K562 (cell line): ENCODE data around the gene KLRK1. TPM values are rescaled to one million over a fixed set of nuclear protein-coding genes. Genes with fewer than 3 reads are reported as not detected.
"Not testable (repeated sequence)": the region's sequence is repeated elsewhere in the genome, so short reads cannot be mapped to it uniquely, and the experiment has no call there.

Experiments used
- ATAC-seq: fragments of 200-7000 bp; cut with Tn5 transposase; 3 replicates; pipeline ENCODE4 v1.9.1; 2020; ENCODE audit warnings: moderate library complexity
- BruUV-seq: library from RNA; stranded (reverse); fragments of 400-500 nt; replicated peaks from 2 replicates; lab custom pipeline; 2021; lab: Mats Ljungman, UMichigan
- CTCF ChIA-PET: fragments of 300-600 bp; formaldehyde crosslinking; extraction: SDS; loops from one replicate; lab custom pipeline; 2021; ENCODE audit warnings: low intra/inter-chr PET ratio; lab: Yijun Ruan, JAX
- POLR2A ChIA-PET: fragments of 300-600, 350-650 bp; sonication (Branson Sonifier 250); formaldehyde crosslinking; extraction: SDS; loops from one replicate; lab custom pipeline; 2021; ENCODE audit warnings: antibody characterized with exemption, inconsistent platforms; lab: Yijun Ruan, JAX
- DNase-seq, 4 experiments: peaks; one replicate each; pipeline versions ENCODE4 v3.0.0 to v3.0.0-alpha.2; 2011 to 2018; ENCODE audit warnings: low spot score in 3 of 4, mixed read lengths in 3 of 4; ENCODE audit errors: extremely low read depth in 1 of 4
- FAIRE-seq: peaks from 2 replicates; lab custom pipeline; 2011; peaks lifted over from hg19 to GRCh38; lab: Jason Lieb, UNC
- H2AFZ ChIP-seq: 2 replicates; pipeline ENCODE4 v1.6.0; 2011; ENCODE audit warnings: low read depth, low read length, control low read depth, inconsistent platforms
- H3K27ac ChIP-seq: fragments of 200-600 bp; 3 replicates; pipeline ENCODE4 v1.8.0; 2011; ENCODE audit warnings: low read depth, mild to moderate bottlenecking, control low read depth, inconsistent platforms, low read length, moderate library complexity, mixed read lengths; ENCODE audit errors: extremely low read depth
- H3K27me3 ChIP-seq, 2 experiments: fragments of 300-600 bp in 1 of 2; 2 replicates in 1 of 2; 3 replicates in 1 of 2; pipeline versions ENCODE4 v1.6.0 to v1.8.0; 2011; ENCODE audit warnings: inconsistent platforms in 2 of 2, low read length in 2 of 2, mild to moderate bottlenecking in 1 of 2, mixed read lengths in 1 of 2, moderate library complexity in 1 of 2; ENCODE audit not compliant: control insufficient read depth in 2 of 2, insufficient read depth in 2 of 2
- H3K36me3 ChIP-seq: fragments of 300-600 bp; 3 replicates; pipeline ENCODE4 v1.8.0; 2011; ENCODE audit warnings: mild to moderate bottlenecking, low read length, inconsistent platforms; ENCODE audit not compliant: control insufficient read depth, insufficient read depth
- H3K4me1 ChIP-seq, 2 experiments: fragments of 200-600 bp in 1 of 2; replicated peaks in 1 of 2; 2 replicates in 1 of 2; 3 replicates in 1 of 2; pipeline versions ENCODE4 v1.5.1 to v1.8.0; 2011; ENCODE audit warnings: inconsistent platforms in 2 of 2, low read length in 2 of 2, mild to moderate bottlenecking in 1 of 2, mixed read lengths in 1 of 2, moderate library complexity in 1 of 2; ENCODE audit not compliant: control insufficient read depth in 2 of 2, insufficient read depth in 2 of 2
- H3K4me2 ChIP-seq: 2 replicates; pipeline ENCODE4 v1.6.1; 2011; ENCODE audit warnings: low read length, control low read depth, inconsistent platforms, mixed read lengths; ENCODE audit not compliant: insufficient read depth
- H3K4me3 ChIP-seq: fragments of 200-600 bp; sonication (generic), shearing (Covaris generic); 2 replicates; pipeline ENCODE4 v1.5.1; 2016; ENCODE audit warnings: control low read depth, inconsistent platforms
- H3K79me2 ChIP-seq: fragments of 200-600 bp; 3 replicates; pipeline ENCODE4 v1.8.0; 2011; ENCODE audit warnings: low read length, inconsistent platforms; ENCODE audit not compliant: control insufficient read depth, insufficient read depth
- H3K9ac ChIP-seq, 2 experiments: 2 replicates each; pipeline versions ENCODE4 v1.6.0 to v1.6.1; 2011; ENCODE audit warnings: low read depth in 2 of 2, low read length in 2 of 2, control low read depth in 1 of 2, inconsistent platforms in 1 of 2, mild to moderate bottlenecking in 1 of 2, mixed read lengths in 1 of 2; ENCODE audit not compliant: insufficient read depth in 1 of 2
- H3K9me1 ChIP-seq: one replicate; pipeline ENCODE4 v1.6.0; 2011; ENCODE audit warnings: inconsistent platforms, mild to moderate bottlenecking, low read length, moderate library complexity; ENCODE audit not compliant: control insufficient read depth, insufficient read depth
- H3K9me3 ChIP-seq: replicated peaks from 2 replicates; pipeline ENCODE4 v1.5.1; 2011; ENCODE audit warnings: low read depth, low read length, inconsistent platforms; ENCODE audit not compliant: control insufficient read depth, insufficient read depth
- H4K20me1 ChIP-seq: replicated peaks from 2 replicates; pipeline ENCODE4 v1.6.1; 2011; ENCODE audit warnings: low read length, inconsistent platforms, mixed read lengths; ENCODE audit not compliant: control insufficient read depth, insufficient read depth
- ETS2 ChIP-seq: IDR thresholded peaks from 2 replicates; pipeline ENCODE4 v1.6.1; 2016; ENCODE audit warnings: borderline replicate concordance, missing genetic modification characterization, mild to moderate bottlenecking, moderate library complexity, missing compliant biosample characterization; ENCODE audit not compliant: poor library complexity, severe bottlenecking
- GMEB1 ChIP-seq: fragments of 250-450 bp; sonication (Bioruptor Pico); IDR thresholded peaks from 2 replicates; pipeline ENCODE4 v1.4.0; 2020; ENCODE audit warnings: mild to moderate bottlenecking
- HBP1 ChIP-seq: fragments of 450-650 bp; formaldehyde crosslinking; IDR thresholded peaks from 2 replicates; pipeline ENCODE4 v1.4.0; 2022; ENCODE audit warnings: missing genetic modification characterization
- HNRNPL ChIP-seq: fragments of 200-400 bp; formaldehyde crosslinking; IDR thresholded peaks from 2 replicates; pipeline ENCODE4 v1.6.1; 2017; ENCODE audit warnings: low read depth, mild to moderate bottlenecking, low read length
- ZNF12 ChIP-seq: sonication (generic); formaldehyde crosslinking; IDR thresholded peaks from 2 replicates; pipeline ENCODE4 v1.4.0; 2020; ENCODE audit warnings: mild to moderate bottlenecking, missing genetic modification reagents
- ZNF140 ChIP-seq: fragments of 250-450 bp; sonication (Bioruptor Pico); IDR thresholded peaks from 2 replicates; pipeline ENCODE4 v1.8.0; 2021; ENCODE audit warnings: moderate library complexity, mild to moderate bottlenecking, inconsistent platforms
- WGBS: fragments of 100-300 bp; shearing (Covaris generic); methylation state at CpG from one replicate; pipeline ENCODE4 v1.1.6; 2016; ENCODE audit warnings: low coverage, mixed read lengths; ENCODE audit not compliant: insufficient coverage; ENCODE audit errors: missing lambda C conversion rate; 5-methylcytosine and 5-hydroxymethylcytosine counted together
- in situ Hi-C: fragments of 300-500 bp; cut with MboI; formaldehyde crosslinking; loops from 4 replicates; pipeline ENCODE4 v1.15.0; 2018; ENCODE audit warnings: inconsistent platforms, mixed read lengths
- intact Hi-C: fragments of 100-400 bp; cut with micrococcal nuclease; formaldehyde crosslinking; loops from 2 replicates; pipeline ENCODE4 v1.14.2; 2022
- polyA plus RNA-seq, 8 experiments: library from polyadenylated mRNA; depleted of rRNA in 4 of 8; stranded (reverse) in 5 of 8; unstranded in 3 of 8; fragments of >200 nt; fragmentation: Nextera tagmentation in 2 of 8; fragmentation: Illumina TruSeq in 1 of 8; extraction: Ambion mirVana in 2 of 8; extraction: Trizol in 1 of 8; gene quantifications; 2 replicates each; pipeline versions ENCODE4 v1.2.1 to v1.2.3, GENCODE V29; 2011 to 2014; ENCODE audit warnings: inconsistent platforms in 1 of 8, missing spikeins in 1 of 8
- total RNA-seq, 7 experiments: library from RNA; depleted of rRNA in 6 of 7; stranded (reverse); fragments of >200 nt in 6 of 7; fragmentation: Illumina TruSeq in 2 of 7; extraction: Trizol in 2 of 7; gene quantifications; 2 replicates each; pipeline versions ENCODE4 v1.2.1 to v1.2.3, GENCODE V29; 2011 to 2021; ENCODE audit warnings: low replicate concordance in 1 of 7

The KLRK1 gene
- total and polyA plus RNA-seq, 9 of the 15 experiments (the other 6 are each of a cell fraction or from before 2014, with no cell fraction given) = 0.03 to 0.09 (median 0.06) TPM; not detected in 3

GRCh38 chr12:10381928-10382628 lies 7.8 kb downstream of the KLRK1 start (continued):
- no peak for TF ChIP-seq ZNF12
- TF ChIP-seq HBP1 (CRISPR knock-in tag) = no peak
- no peak for TF ChIP-seq ZNF140
- no peak for TF ChIP-seq ETS2 (tag)
- TF ChIP-seq GMEB1 (CRISPR knock-in tag) = no peak
- no peak for TF ChIP-seq HNRNPL

GRCh38 chr12:10378737-10379136 lies 11.1 kb downstream of the KLRK1 start:
- in situ Hi-C loops, intact Hi-C loops, DNase-seq, H3K36me3 ChIP-seq, FAIRE-seq, ATAC-seq, CTCF ChIA-PET, BruUV-seq, POLR2A ChIA-PET, H3K27me3 ChIP-seq, H3K9me1 ChIP-seq, H3K4me3 ChIP-seq, H3K4me1 ChIP-seq, H3K79me2 ChIP-seq, H3K9ac ChIP-seq, H4K20me1 ChIP-seq, H3K27ac ChIP-seq, H2AFZ ChIP-seq, H3K4me2 ChIP-seq, H3K9me3 ChIP-seq: not testable (repeated sequence)
- WGBS = 42% methylated on average over 2 of the region's 2 CpGs
